Hepatocyte (in vitro differentiated cells): ENCODE data around the gene DNAAF3. TPM values are rescaled to one million over a fixed set of nuclear protein-coding genes. Genes with fewer than 3 reads are reported as not detected.
"Not testable (repeated sequence)": the region's sequence is repeated elsewhere in the genome, so short reads cannot be mapped to it uniquely, and the experiment has no call there.

Source experiments
- DNase-seq: peaks from one replicate; pipeline ENCODE4 v3.0.0-alpha.2; 2016; ENCODE audit warnings: low spot score
- H2AFZ ChIP-seq: fragments of 200-600 bp; sonication (generic); 2 replicates; pipeline ENCODE4 v1.6.0; 2016; ENCODE audit warnings: antibody characterized with exemption, mild to moderate bottlenecking
- H3K27ac ChIP-seq: fragments of 200-600 bp; sonication (generic); 2 replicates; pipeline ENCODE4 v1.5.1; 2016; ENCODE audit warnings: mild to moderate bottlenecking
- H3K27me3 ChIP-seq: fragments of 200-600 bp; sonication (generic); 2 replicates; pipeline ENCODE4 v1.6.1; 2016
- H3K36me3 ChIP-seq: fragments of 200-600 bp; sonication (generic); replicated peaks from 2 replicates; pipeline ENCODE4 v1.5.1; 2016; ENCODE audit warnings: low read depth; ENCODE audit not compliant: insufficient read depth
- H3K4me1 ChIP-seq: fragments of 200-600 bp; sonication (generic); 2 replicates; pipeline ENCODE4 v1.5.1; 2016; ENCODE audit warnings: mild to moderate bottlenecking, moderate library complexity; ENCODE audit not compliant: insufficient read depth
- H3K4me2 ChIP-seq: fragments of 200-600 bp; sonication (generic); 2 replicates; pipeline ENCODE4 v1.6.0; 2016
- H3K4me3 ChIP-seq: fragments of 200-600 bp; sonication (generic); 2 replicates; pipeline ENCODE4 v1.5.1; 2016; ENCODE audit warnings: mild to moderate bottlenecking
- H3K79me2 ChIP-seq: fragments of 200-600 bp; sonication (generic); 2 replicates; pipeline ENCODE4 v1.6.0; 2017; ENCODE audit warnings: mild to moderate bottlenecking
- H3K9me2 ChIP-seq: fragments of 200-600 bp; sonication (generic); replicated peaks from 2 replicates; pipeline ENCODE4 v1.6.0; 2017; ENCODE audit warnings: mild to moderate bottlenecking; ENCODE audit not compliant: insufficient read depth
- H3K9me3 ChIP-seq: fragments of 200-600 bp; sonication (generic); 2 replicates; pipeline ENCODE4 v1.5.1; 2016; ENCODE audit warnings: low read depth, mild to moderate bottlenecking
- H4K20me1 ChIP-seq: fragments of 200-600 bp; sonication (generic); 2 replicates; pipeline ENCODE4 v1.6.0; 2016; ENCODE audit warnings: mild to moderate bottlenecking; ENCODE audit not compliant: insufficient read depth, poor library complexity, severe bottlenecking
- CTCF ChIP-seq: fragments of 200-600 bp; sonication (generic); IDR thresholded peaks from 2 replicates; pipeline ENCODE4 v1.5.1; 2016; ENCODE audit warnings: antibody characterized with exemption, mild to moderate bottlenecking; ENCODE audit not compliant: poor library complexity
- EZH2 ChIP-seq: fragments of 200-600 bp; sonication (generic); IDR thresholded peaks from 2 replicates; pipeline ENCODE4 v1.6.1; 2016; ENCODE audit warnings: antibody characterized with exemption, mild to moderate bottlenecking, borderline replicate concordance
- EZH2phosphoT487 ChIP-seq: fragments of 200-600 bp; sonication (generic); IDR thresholded peaks from one replicate; pipeline ENCODE4 v1.6.1; 2018; ENCODE audit warnings: antibody characterized with exemption, mild to moderate bottlenecking, low read depth, moderate library complexity; ENCODE audit not compliant: unreplicated experiment, severe bottlenecking
- WGBS: methylation state at CpG from one replicate; pipeline ENCODE4 v1.1.6; 2016; ENCODE audit warnings: low lambda C conversion rate; ENCODE audit errors: missing lambda C conversion rate; 5-methylcytosine and 5-hydroxymethylcytosine counted together
- polyA plus RNA-seq: library from polyadenylated mRNA; unstranded; fragments of >200 nt; fragmentation: Nextera tagmentation; extraction: Ambion mirVana; gene quantifications from 2 replicates; pipeline ENCODE4 v1.2.1, GENCODE V29; 2016
- total RNA-seq: library from RNA; depleted of rRNA; stranded (reverse); fragments of >200 nt; gene quantifications from 2 replicates; pipeline ENCODE4 v1.2.3, GENCODE V29; 2014

DNAAF3 gene
- total and polyA plus RNA-seq, 2 experiments from 2014 or later: 0.17 to 4.9 TPM

- peaks cover 30% of the 10 kb centered on the region for H3K27me3 ChIP-seq
- 4% methylated on average over 42 of the region's 52 CpGs for WGBS
- H3K9me2 ChIP-seq: no peaks in the 10 kb centered on the region
- H3K27ac ChIP-seq: no peak overlapping the region
- TF ChIP-seq EZH2 (no peak), EZH2phosphoT487 (no peak), CTCF (no peak)
- H3K36me3 ChIP-seq: no peaks in the 10 kb centered on the region
- H3K79me2 ChIP-seq: no peaks in the 10 kb centered on the region
- H3K4me3 ChIP-seq: no peak overlapping the region
- H2AFZ ChIP-seq: peak overlapping the region; percentile 52
- no peaks in the 10 kb centered on the region for H3K9me3 ChIP-seq
- no peaks in the 10 kb centered on the region for H4K20me1 ChIP-seq
- DNase-seq: peak; percentile 83
- peak overlapping the region; percentile 77 for H3K4me2 ChIP-seq
- H3K4me1 ChIP-seq: no peaks in the 10 kb centered on the region
Observed at GRCh38 chr19:55156202-55157063, 10.0 kb downstream of the DNAAF3 start.

GRCh38 chr19:55155784-55156183, 10.6 kb downstream of the DNAAF3 start:
- not testable (repeated sequence) for H3K36me3 ChIP-seq, DNase-seq, H3K9me2 ChIP-seq, H3K4me3 ChIP-seq, H3K27ac ChIP-seq, H4K20me1 ChIP-seq, H3K4me1 ChIP-seq, H3K79me2 ChIP-seq, H3K9me3 ChIP-seq
- Histone ChIP-seq H2AFZ (peak overlapping the region; percentile 52), H3K27me3 (peaks cover 24% of the 10 kb centered on the region), H3K4me2 (peak overlapping the region; percentile 77)
- WGBS: 6% methylated on average over 5 of the region's 5 CpGs

- H3K9me3 ChIP-seq: no peaks in the 10 kb centered on the region
- H3K4me1 ChIP-seq: no peaks in the 10 kb centered on the region
- H3K79me2 ChIP-seq: no peaks in the 10 kb centered on the region
- no peak overlapping the region for H3K27ac ChIP-seq
- DNase-seq: no peak
- H3K4me3 ChIP-seq: no peak overlapping the region
- H3K36me3 ChIP-seq: no peaks in the 10 kb centered on the region
- no peaks in the 10 kb centered on the region for H3K9me2 ChIP-seq
- H3K27me3 ChIP-seq: peaks cover 39% of the 10 kb centered on the region
- 89% methylated on average over 12 of the region's 12 CpGs for WGBS
- no peak overlapping the region for H3K4me2 ChIP-seq
- no peaks in the 10 kb centered on the region for H4K20me1 ChIP-seq
- TF ChIP-seq CTCF (no peak), EZH2 (no peak), EZH2phosphoT487 (no peak)
- no peak overlapping the region for H2AFZ ChIP-seq
Observed at GRCh38 chr19:55153652-55154264, 12.7 kb downstream of the DNAAF3 start.

- DNase-seq: no peak
- no peaks in the 10 kb centered on the region for H3K9me2 ChIP-seq
- peaks cover 40% of the 10 kb centered on the region for H3K27me3 ChIP-seq
- TF ChIP-seq EZH2phosphoT487: no peak
- no peak for TF ChIP-seq EZH2
- no peak for TF ChIP-seq CTCF
- H3K4me3 ChIP-seq: no peak overlapping the region
- no peaks in the 10 kb centered on the region for H3K9me3 ChIP-seq
- no peaks in the 10 kb centered on the region for H3K79me2 ChIP-seq
- no peaks in the 10 kb centered on the region for H4K20me1 ChIP-seq
- H2AFZ ChIP-seq: no peak overlapping the region
- no peaks in the 10 kb centered on the region for H3K36me3 ChIP-seq
- H3K27ac ChIP-seq: no peak overlapping the region
- no peak overlapping the region for H3K4me2 ChIP-seq
- no peaks in the 10 kb centered on the region for H3K4me1 ChIP-seq
Observed at GRCh38 chr19:55152017-55152416, 14.4 kb downstream of the DNAAF3 start.
